Trophoblast cell (in vitro differentiated cells and primary cell): ENCODE data around the gene MYH13.

ENCODE experiments used
- DNase-seq, 2 donors: peaks; one replicate each; pipeline ENCODE4 v3.0.0-alpha.2; 2016
- H2AFZ ChIP-seq: 2 replicates; pipeline ENCODE4 v1.6.1; 2013; ENCODE audit warnings: low read length, moderate library complexity, mild to moderate bottlenecking; ENCODE audit not compliant: insufficient read depth, poor library complexity
- H2AK5ac ChIP-seq: 2 replicates; pipeline ENCODE4 v1.6.1; 2013; ENCODE audit warnings: mild to moderate bottlenecking, low read length
- H2BK120ac ChIP-seq: 2 replicates; pipeline ENCODE4 v1.6.1; 2013; ENCODE audit warnings: low read length, mild to moderate bottlenecking, moderate library complexity; ENCODE audit not compliant: insufficient read depth, poor library complexity
- H2BK12ac ChIP-seq: 2 replicates; pipeline ENCODE4 v1.6.1; 2013; ENCODE audit warnings: mild to moderate bottlenecking, low read length, moderate library complexity
- H2BK5ac ChIP-seq: 2 replicates; pipeline ENCODE4 v1.6.1; 2013; ENCODE audit warnings: low read length, low read depth, moderate library complexity, mild to moderate bottlenecking; ENCODE audit not compliant: poor library complexity
- H3K14ac ChIP-seq: 2 replicates; pipeline ENCODE4 v1.6.1; 2013; ENCODE audit warnings: mild to moderate bottlenecking, low read length
- H3K18ac ChIP-seq: 2 replicates; pipeline ENCODE4 v1.6.1; 2013; ENCODE audit warnings: mild to moderate bottlenecking, low read length
- H3K23ac ChIP-seq: 2 replicates; pipeline ENCODE4 v1.6.1; 2013; ENCODE audit warnings: low read length
- H3K27ac ChIP-seq: 2 replicates; pipeline ENCODE4 v1.5.1; 2013; ENCODE audit warnings: low read depth, mild to moderate bottlenecking, inconsistent platforms, low read length, moderate library complexity
- H3K27me3 ChIP-seq: 2 replicates; pipeline ENCODE4 v1.6.1; 2013; ENCODE audit warnings: inconsistent platforms, mild to moderate bottlenecking, low read length, moderate library complexity; ENCODE audit not compliant: insufficient read depth
- H3K36me3 ChIP-seq, 2 experiments: 1 replicate in 1 of 2; 2 replicates in 1 of 2; pipeline ENCODE4 v1.6.1; 2013; ENCODE audit warnings: low read length in 2 of 2, mild to moderate bottlenecking in 2 of 2, moderate library complexity in 1 of 2; ENCODE audit not compliant: insufficient read depth in 2 of 2, control insufficient read depth in 1 of 2
- H3K4ac ChIP-seq: 2 replicates; pipeline ENCODE4 v1.6.1; 2013; ENCODE audit warnings: low read depth, mild to moderate bottlenecking, low read length, moderate library complexity
- H3K4me1 ChIP-seq, 2 experiments: 1 replicate in 1 of 2; 2 replicates in 1 of 2; pipeline ENCODE4 v1.6.1; 2013; ENCODE audit warnings: low read length in 2 of 2, mild to moderate bottlenecking in 2 of 2, moderate library complexity in 1 of 2; ENCODE audit not compliant: insufficient read depth in 2 of 2, control insufficient read depth in 1 of 2
- H3K4me2 ChIP-seq: 2 replicates; pipeline ENCODE4 v1.6.1; 2013; ENCODE audit warnings: inconsistent platforms, mild to moderate bottlenecking, low read length, moderate library complexity
- H3K4me3 ChIP-seq: 2 replicates; pipeline ENCODE4 v1.5.1; 2013; ENCODE audit warnings: mild to moderate bottlenecking, low read depth, low read length, inconsistent platforms
- H3K79me1 ChIP-seq: one replicate; pipeline ENCODE4 v1.6.1; 2013; ENCODE audit warnings: low read length
- H3K79me2 ChIP-seq: 2 replicates; pipeline ENCODE4 v1.6.1; 2013; ENCODE audit warnings: low read length, mild to moderate bottlenecking; ENCODE audit not compliant: control insufficient read depth, insufficient read depth, poor library complexity
- H3K9ac ChIP-seq: 2 replicates; pipeline ENCODE4 v1.6.1; 2013; ENCODE audit warnings: mild to moderate bottlenecking, low read length
- H3K9me3 ChIP-seq: 2 replicates; pipeline ENCODE4 v1.6.1; 2013; ENCODE audit warnings: low read depth, mild to moderate bottlenecking, control low read depth, inconsistent platforms, low read length; ENCODE audit not compliant: insufficient read depth
- H4K12ac ChIP-seq: 2 replicates; pipeline ENCODE4 v1.6.1; 2013; ENCODE audit warnings: low read depth, mild to moderate bottlenecking, low read length, moderate library complexity
- H4K8ac ChIP-seq: 2 replicates; pipeline ENCODE4 v1.6.1; 2013; ENCODE audit warnings: low read depth, mild to moderate bottlenecking, low read length, moderate library complexity
- H4K91ac ChIP-seq: one replicate; pipeline ENCODE4 v1.6.1; 2013; ENCODE audit warnings: low read depth, mild to moderate bottlenecking, low read length, moderate library complexity
- WGBS: extraction: QIAGEN DNeasy Blood & Tissue Kit; methylation state at CpG from one replicate; pipeline ENCODE4 v1.1.7; 2013; ENCODE audit warnings: missing lambda C conversion rate; ENCODE audit not compliant: insufficient read length, insufficient coverage; ENCODE audit errors: extremely low coverage; 5-methylcytosine and 5-hydroxymethylcytosine counted together

Gene MYH13

GRCh38 chr17:10337136-10337535 is 35.7 kb downstream of the MYH13 start:
- Histone ChIP-seq H3K27ac (no peak overlapping the region), H3K14ac (no peak overlapping the region), H3K23ac (no peak overlapping the region), H3K18ac (no peak overlapping the region), H3K27me3 (no peaks in the 10 kb centered on the region), H2BK5ac (no peak overlapping the region), H3K79me1 (no peaks in the 10 kb centered on the region), H3K79me2 (no peaks in the 10 kb centered on the region), H4K91ac (no peak overlapping the region), H2BK12ac (no peak overlapping the region), H4K12ac (no peak overlapping the region), H3K4me3 (no peak overlapping the region), H3K9me3 (no peaks in the 10 kb centered on the region), H3K36me3 (no peaks in the 10 kb centered on the region), H4K8ac (no peak overlapping the region), H2AK5ac (no peak overlapping the region), H2AFZ (no peak overlapping the region), H3K9ac (no peak overlapping the region), H3K4me1 (no peaks in the 10 kb centered on the region), H3K4ac (no peak overlapping the region), H3K4me2 (no peak overlapping the region), H2BK120ac (no peak overlapping the region)
- no peak for DNase-seq
- WGBS: no CpG with 5 or more reads among the region's 10 CpGs

GRCh38 chr17:10336393-10336792 is 36.4 kb downstream of the MYH13 start:
- Histone ChIP-seq H3K4ac (no peak overlapping the region), H2AK5ac (no peak overlapping the region), H3K4me2 (no peak overlapping the region), H3K79me1 (no peaks in the 10 kb centered on the region), H3K36me3 (no peaks in the 10 kb centered on the region), H3K23ac (no peak overlapping the region), H4K12ac (no peak overlapping the region), H3K27ac (no peak overlapping the region), H3K14ac (no peak overlapping the region), H2AFZ (no peak overlapping the region), H4K91ac (no peak overlapping the region), H3K18ac (no peak overlapping the region), H3K4me3 (no peak overlapping the region), H2BK5ac (no peak overlapping the region), H3K9ac (no peak overlapping the region), H2BK12ac (no peak overlapping the region), H3K79me2 (no peaks in the 10 kb centered on the region), H3K9me3 (no peaks in the 10 kb centered on the region), H2BK120ac (no peak overlapping the region), H4K8ac (no peak overlapping the region), H3K4me1 (no peaks in the 10 kb centered on the region), H3K27me3 (no peaks in the 10 kb centered on the region)
- no CpG with 5 or more reads among the region's 7 CpGs for WGBS
- no peak for DNase-seq

- no peak overlapping the region for H3K18ac ChIP-seq
- H4K91ac ChIP-seq: no peak overlapping the region
- H3K4me2 ChIP-seq: no peak overlapping the region
- no peaks in the 10 kb centered on the region for H3K79me1 ChIP-seq
- no peaks in the 10 kb centered on the region for H3K36me3 ChIP-seq
- H3K4me1 ChIP-seq: no peaks in the 10 kb centered on the region
- no peak overlapping the region for H2BK12ac ChIP-seq
- H2AFZ ChIP-seq: no peak overlapping the region
- H3K9me3 ChIP-seq: no peaks in the 10 kb centered on the region
- H3K27ac ChIP-seq: no peak overlapping the region
- H3K4me3 ChIP-seq: no peak overlapping the region
- H4K12ac ChIP-seq: no peak overlapping the region
- H3K14ac ChIP-seq: no peak overlapping the region
- H3K27me3 ChIP-seq: no peaks in the 10 kb centered on the region
- no peak overlapping the region for H3K23ac ChIP-seq
- H3K9ac ChIP-seq: no peak overlapping the region
- no peaks in the 10 kb centered on the region for H3K79me2 ChIP-seq
- H2BK120ac ChIP-seq: no peak overlapping the region
- no peak overlapping the region for H3K4ac ChIP-seq
- H4K8ac ChIP-seq: no peak overlapping the region
- H2AK5ac ChIP-seq: no peak overlapping the region
- no peak overlapping the region for H2BK5ac ChIP-seq
- DNase-seq: no peak
- WGBS: no CpG with 5 or more reads among the region's 4 CpGs
Measured at GRCh38 chr17:10332515-10332914, 40.3 kb downstream of the MYH13 start.

- no peak overlapping the region for H3K4me2 ChIP-seq
- H4K91ac ChIP-seq: no peak overlapping the region
- no peaks in the 10 kb centered on the region for H3K4me1 ChIP-seq
- no CpG with 5 or more reads among the region's 15 CpGs for WGBS
- no peak overlapping the region for H2BK5ac ChIP-seq
- no peaks in the 10 kb centered on the region for H3K36me3 ChIP-seq
- H3K79me1 ChIP-seq: no peaks in the 10 kb centered on the region
- H2AK5ac ChIP-seq: no peak overlapping the region
- H2AFZ ChIP-seq: no peak overlapping the region
- H3K4me3 ChIP-seq: no peak overlapping the region
- H3K18ac ChIP-seq: no peak overlapping the region
- no peak overlapping the region for H3K27ac ChIP-seq
- H4K12ac ChIP-seq: no peak overlapping the region
- no peaks in the 10 kb centered on the region for H3K79me2 ChIP-seq
- no peak overlapping the region for H3K14ac ChIP-seq
- H3K9ac ChIP-seq: no peak overlapping the region
- peak; percentile 54 to 70 for DNase-seq
- H3K4ac ChIP-seq: no peak overlapping the region
- no peak overlapping the region for H2BK12ac ChIP-seq
- no peak overlapping the region for H3K23ac ChIP-seq
- no peaks in the 10 kb centered on the region for H3K27me3 ChIP-seq
- H4K8ac ChIP-seq: no peak overlapping the region
- H3K9me3 ChIP-seq: no peaks in the 10 kb centered on the region
- no peak overlapping the region for H2BK120ac ChIP-seq
Measured at GRCh38 chr17:10328971-10329923, 43.6 kb downstream of the MYH13 start.
